Astrocyte of the hippocampus (primary cell): ENCODE measurements around the gene CRTAC1.

Source experiments
- DNase-seq: peaks from one replicate; pipeline ENCODE4 v3.0.0; 2011; ENCODE audit warnings: low read depth, low spot score

Gene CRTAC1

DNA sequence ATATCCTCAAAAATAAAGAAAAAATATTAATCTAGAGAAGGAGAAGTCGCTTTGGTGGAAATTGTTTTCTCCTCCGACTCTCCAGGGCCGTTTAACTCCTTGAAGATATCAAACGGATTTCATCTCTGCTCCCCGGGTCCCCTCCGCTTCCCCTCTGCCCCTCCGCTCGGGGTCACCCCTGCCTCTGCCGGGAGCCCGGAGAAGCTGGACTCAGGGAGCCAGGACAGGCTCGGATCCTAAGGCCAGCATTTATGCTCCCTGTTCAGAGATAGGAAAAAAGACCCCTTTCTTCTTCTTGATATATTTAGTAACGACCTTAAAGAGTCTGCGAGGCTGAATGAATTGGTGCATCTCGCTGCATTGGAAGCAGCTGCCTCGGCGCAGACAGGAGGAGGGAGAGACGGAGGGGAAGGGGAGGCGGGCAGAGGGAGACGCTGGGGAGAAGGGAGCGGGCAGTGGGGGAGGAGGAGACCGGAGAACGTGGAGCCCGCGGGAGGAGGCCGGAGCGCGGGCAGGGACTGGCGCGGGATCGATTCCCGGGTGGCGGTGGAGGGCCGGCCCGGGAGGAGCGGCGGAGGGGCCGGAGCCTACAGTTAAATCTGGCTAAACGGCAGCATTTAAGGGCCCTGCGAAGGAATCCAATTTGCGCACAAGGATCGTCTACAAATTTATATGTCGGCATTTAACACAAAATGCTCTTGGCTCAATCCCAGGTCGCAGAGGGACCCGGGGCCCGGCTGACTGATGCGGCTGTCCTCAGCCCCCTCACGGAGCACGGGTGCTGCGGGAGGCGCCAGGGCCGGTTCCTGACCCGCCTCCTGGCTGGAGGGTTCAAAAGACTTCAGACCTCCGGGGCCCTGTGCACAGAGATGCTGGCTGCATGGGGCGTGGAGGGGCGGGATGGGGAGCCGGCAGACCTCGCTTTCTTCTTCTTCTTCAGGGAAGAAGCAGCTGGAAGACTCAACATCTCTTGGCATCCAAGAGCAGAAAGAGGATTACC, 55.6 kb downstream of the CRTAC1 start:
- DNase-seq, result no peak

DNA sequence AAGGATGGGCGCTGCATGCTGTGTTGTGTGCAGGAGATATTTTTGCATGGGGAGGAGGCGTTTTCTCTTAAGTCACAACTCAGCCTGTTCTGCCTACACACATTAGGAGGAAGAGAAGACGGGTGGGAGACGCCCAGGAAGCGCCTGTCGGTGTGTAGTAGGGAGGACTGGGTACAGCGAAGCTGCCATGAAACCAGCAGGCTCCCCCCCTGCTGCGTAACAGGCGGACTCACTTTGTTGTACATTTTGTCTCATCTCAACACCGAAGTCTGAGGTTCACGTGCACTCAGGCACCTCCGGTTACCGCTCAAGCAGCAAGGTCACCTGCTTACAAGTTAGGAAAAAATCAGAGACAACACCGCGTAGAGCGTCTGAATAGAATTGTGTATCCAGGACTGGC, 56.3 kb downstream of the CRTAC1 start:
- DNase-seq, result no peak

GRCh38 chr10:97969538-97970079, 60.8 kb downstream of the CRTAC1 start:
- DNase-seq, result no peak

DNA sequence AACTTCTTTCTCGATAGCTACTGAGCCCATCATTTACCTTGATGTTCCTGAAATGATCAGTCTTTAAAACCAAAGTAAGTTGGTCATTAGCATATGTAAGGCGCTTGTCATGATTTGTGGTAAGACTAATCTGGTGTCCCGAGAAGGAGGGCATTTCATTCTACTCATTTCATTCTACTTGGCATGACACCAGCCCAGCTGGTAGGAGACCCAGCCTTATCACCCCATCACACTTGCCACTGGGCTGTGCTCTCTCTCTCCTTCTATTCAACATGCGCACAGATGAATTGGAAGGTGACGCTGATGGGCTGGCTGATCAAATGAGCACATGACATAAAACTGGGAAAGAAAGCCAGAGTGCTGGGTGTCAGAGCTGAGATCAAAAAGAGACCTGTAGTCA, 65.7 kb downstream of the CRTAC1 start:
- no peak for DNase-seq

DNA sequence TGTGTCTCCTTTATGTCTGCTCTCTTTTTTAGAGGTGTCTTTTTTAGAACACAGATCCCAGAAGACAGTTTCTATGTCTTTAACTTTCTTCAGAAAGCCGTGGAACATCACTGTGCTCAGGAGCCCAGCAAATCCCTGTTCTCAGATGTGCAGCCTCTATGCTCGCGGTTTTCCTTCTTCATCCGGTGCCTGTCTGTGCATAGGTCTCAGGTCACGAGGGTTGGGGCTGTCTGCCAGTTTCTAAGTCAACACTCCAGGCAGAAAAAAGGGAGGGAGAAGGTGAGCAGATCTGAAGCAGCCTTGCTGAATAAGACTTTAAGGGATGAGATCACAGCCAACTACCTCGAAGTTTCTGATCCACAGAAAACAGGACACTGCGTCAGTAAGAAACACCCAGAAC, 68.5 kb downstream of the CRTAC1 start:
- DNase-seq, result no peak

- no peak for DNase-seq
Observed at GRCh38 chr10:97960269-97961056, 70.0 kb downstream of the CRTAC1 start.

- no peak for DNase-seq
Observed at GRCh38 chr10:97949462-97949861, 81.0 kb downstream of the CRTAC1 start.

DNA sequence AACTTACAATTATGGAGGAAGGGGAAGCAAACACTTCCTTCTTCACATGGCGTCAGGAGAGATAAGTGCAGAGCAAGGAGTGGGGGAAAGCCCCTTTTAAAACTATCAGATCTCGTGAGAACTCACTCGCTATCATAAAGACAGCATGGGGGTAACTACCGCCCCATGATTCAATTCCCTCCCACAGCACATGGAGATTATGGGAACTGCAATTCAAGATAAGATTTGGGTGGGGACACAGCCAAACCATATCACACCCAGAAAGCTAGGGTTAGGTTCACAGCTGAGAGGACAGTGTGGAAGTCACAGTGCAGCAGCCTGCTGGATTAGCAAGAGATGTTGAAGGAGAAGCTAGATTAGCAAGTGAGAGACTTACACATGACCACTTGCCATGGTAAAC, 81.6 kb downstream of the CRTAC1 start:
- DNase-seq, result no peak

DNA sequence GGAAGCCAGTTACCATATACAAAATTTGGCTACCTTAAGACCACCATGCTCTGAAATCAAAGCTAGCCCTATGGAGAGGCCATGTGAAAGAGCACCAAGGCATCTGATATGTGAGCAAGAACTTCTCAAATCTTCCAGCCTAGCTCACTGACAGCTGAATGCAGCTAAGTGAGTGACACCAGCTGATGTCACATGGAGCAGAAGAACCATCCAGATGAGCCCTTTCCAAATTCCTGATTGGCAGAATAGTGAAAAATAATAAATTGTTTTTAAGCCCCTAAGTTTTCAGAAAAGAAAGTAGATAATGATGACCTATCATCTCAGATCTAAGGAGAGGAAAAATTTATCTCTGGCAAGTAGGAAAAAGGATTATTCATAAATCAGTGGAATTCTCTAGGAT, 85.6 kb downstream of the CRTAC1 start:
- no peak for DNase-seq

- DNase-seq, result no peak
Observed at GRCh38 chr10:97943294-97943693, 87.1 kb downstream of the CRTAC1 start.

- DNase-seq, result no peak
Observed at GRCh38 chr10:97940534-97940933, 89.9 kb downstream of the CRTAC1 start.

DNA sequence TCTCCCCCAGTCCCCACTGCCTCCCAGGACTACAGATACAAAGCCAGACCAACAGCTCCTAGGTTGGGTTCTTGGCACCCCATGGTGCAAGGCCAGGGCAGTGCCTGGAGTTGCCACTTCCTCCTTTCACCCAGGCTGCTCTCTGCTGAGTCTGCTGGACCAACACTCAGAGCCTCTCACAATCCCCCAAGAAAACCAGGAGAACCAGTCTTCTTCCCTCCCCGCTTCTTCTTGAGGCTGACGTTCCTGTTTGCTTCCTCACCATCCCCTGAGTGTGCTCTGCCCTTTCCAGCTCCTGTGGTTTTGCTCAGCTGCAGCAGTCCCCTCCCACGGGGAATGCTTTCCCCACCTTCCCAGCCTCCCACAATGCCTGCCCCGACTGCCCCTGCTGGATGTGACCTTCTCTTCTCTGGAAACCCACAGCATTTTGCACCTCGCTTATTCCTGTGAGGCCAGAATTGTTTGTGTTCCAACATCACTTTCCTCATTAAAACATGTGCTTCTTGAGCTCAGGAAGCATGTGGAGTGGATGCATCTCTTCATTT, 90.9 kb downstream of the CRTAC1 start:
- DNase-seq, result no peak

DNA sequence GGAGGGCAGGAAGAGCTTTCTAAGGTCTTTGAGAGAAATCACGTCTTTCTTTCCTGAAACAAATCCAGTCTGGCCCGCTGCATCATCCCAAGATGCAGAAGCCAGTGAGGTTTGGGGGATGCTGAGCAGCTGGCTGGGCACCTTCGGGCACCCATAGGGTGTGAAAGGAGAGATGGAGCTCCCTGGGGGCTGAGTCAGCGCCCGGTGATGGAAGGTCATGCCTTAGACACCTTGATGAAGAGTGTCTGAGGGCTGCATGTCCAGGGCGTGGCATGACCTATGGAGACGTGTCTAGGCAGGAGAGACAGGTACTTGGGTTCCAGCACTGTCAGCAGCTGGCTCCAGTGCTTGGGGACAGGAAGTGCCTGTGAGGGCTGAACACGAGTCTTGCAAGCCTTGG, 92.5 kb downstream of the CRTAC1 start:
- DNase-seq, result no peak

GRCh38 chr10:97937054-97937453, 93.4 kb downstream of the CRTAC1 start:
- no peak for DNase-seq

DNA sequence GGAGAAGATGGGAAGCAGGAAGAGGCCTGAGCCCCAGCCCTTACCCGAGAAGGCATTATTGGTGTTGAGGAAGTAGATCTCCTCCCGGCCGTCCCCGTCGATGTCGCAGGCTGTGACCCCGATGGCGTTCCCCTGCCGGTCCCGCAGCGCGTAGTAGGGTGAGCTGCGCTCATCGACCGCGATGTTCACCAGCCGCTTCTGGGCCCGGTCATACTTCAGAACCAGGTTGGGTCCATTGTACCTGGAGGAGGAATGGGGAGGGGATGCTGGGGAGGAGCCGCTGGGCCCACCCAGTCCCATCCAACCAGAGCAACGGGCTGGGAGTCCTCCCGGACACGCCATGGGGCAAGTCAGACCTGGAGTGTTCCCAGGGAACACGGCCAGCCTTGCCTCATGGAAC, 94.3 kb downstream of the CRTAC1 start:
- DNase-seq, result no peak

- DNase-seq, result no peak
Observed at GRCh38 chr10:97932932-97933530, 97.4 kb downstream of the CRTAC1 start.

DNA sequence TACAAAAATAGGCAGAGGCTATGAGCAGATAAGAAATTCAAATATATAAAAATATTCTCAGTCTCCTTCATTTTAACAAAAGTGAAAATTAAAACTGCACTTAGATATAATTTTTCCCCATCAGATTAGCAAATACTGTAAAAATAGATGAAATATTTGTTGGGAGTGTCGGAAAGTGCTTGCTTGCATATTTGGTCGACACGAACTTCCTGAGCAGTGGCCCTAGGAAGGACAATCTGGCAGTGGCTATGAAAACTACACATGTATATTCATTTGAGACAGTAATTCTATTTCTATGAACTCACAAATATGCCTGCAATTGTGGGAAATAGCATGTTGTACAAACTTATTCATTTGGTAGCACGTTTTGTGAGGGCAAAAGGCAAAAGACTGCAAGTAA, 99.4 kb downstream of the CRTAC1 start:
- no peak for DNase-seq

GRCh38 chr10:97928897-97929296, 101.5 kb downstream of the CRTAC1 start:
- DNase-seq, result no peak

DNA sequence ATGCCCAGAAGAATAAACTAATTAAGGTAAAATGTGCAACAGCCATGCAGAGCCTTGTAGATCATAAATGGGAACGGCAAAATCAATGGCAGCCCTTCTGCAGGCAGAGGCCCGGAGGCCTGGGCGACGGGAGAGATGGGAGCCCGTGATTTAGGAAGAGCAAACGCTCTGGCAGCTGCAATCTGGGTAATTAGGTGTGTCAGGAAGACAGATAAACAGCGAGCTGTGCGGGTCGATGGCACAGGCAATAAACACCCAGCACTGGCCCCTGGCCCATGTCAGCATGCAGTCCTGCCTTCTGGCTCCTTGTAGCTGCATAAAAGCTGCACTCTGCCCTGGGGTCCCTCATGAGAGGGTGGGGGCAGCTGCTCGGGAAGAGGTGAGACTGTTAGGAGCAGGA, 102.8 kb downstream of the CRTAC1 start:
- DNase-seq, result no peak

GRCh38 chr10:97926055-97926454, 104.4 kb downstream of the CRTAC1 start:
- no peak for DNase-seq

GRCh38 chr10:97925308-97925938, 105.0 kb downstream of the CRTAC1 start:
- DNase-seq, result no peak
